ENCODE results near the gene DNAH3.
"Not testable (repeated sequence)": the region's sequence is repeated elsewhere in the genome, so short reads cannot be mapped to it uniquely, and the experiment has no call there.

Gene DNAH3

DNA sequence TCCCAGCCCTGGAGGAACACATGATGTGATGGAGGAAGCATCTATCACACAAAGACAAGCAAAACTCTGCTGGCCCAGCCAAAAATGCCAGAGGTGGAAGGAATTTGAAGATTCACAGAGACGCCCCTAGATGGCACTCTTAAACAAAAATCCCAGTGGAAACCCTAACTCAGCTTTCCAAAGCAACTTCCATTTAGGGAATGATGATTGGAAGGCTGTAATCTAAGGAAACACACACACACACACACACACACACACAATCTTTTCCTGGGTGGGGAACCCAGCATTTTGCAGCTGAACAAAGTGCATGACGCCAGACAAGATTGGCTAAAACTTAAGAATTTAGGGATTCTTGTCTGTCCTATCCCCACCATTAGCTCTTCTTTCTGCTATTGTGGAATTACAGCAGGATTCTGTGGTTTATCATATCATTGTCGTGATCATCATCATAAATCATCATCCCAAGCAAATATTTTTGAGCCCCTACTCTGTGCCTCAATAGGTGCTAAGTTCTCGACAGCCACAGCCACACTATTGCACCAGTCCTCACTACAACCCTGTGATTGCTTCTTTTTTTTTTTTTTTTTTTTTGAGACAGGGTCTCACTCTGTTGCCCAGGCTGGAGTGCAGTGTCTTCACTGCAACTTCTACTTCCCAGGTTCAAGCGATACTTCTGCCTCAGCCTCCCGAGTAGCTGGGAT, 6.3 kb upstream of the DNAH3 start:
- TF ChIP-seq SPI1 (IDR thresholded peaks at IDR 0.05; ENCODE audit: borderline replicate concordance, low read depth) = no peak
- TF ChIP-seq, protein P1, sequence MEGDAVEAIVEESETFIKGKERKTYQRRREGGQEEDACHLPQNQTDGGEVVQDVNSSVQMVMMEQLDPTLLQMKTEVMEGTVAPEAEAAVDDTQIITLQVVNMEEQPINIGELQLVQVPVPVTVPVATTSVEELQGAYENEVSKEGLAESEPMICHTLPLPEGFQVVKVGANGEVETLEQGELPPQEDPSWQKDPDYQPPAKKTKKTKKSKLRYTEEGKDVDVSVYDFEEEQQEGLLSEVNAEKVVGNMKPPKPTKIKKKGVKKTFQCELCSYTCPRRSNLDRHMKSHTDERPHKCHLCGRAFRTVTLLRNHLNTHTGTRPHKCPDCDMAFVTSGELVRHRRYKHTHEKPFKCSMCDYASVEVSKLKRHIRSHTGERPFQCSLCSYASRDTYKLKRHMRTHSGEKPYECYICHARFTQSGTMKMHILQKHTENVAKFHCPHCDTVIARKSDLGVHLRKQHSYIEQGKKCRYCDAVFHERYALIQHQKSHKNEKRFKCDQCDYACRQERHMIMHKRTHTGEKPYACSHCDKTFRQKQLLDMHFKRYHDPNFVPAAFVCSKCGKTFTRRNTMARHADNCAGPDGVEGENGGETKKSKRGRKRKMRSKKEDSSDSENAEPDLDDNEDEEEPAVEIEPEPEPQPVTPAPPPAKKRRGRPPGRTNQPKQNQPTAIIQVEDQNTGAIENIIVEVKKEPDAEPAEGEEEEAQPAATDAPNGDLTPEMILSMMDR (IDR thresholded peaks at IDR 0.05; ENCODE audit: insufficient read depth, low read length) = peak; percentile 19
- TF ChIP-seq GABPA (IDR thresholded peaks at IDR 0.05; ENCODE audit: low read depth) = no peak
- TF ChIP-seq, protein P2, sequence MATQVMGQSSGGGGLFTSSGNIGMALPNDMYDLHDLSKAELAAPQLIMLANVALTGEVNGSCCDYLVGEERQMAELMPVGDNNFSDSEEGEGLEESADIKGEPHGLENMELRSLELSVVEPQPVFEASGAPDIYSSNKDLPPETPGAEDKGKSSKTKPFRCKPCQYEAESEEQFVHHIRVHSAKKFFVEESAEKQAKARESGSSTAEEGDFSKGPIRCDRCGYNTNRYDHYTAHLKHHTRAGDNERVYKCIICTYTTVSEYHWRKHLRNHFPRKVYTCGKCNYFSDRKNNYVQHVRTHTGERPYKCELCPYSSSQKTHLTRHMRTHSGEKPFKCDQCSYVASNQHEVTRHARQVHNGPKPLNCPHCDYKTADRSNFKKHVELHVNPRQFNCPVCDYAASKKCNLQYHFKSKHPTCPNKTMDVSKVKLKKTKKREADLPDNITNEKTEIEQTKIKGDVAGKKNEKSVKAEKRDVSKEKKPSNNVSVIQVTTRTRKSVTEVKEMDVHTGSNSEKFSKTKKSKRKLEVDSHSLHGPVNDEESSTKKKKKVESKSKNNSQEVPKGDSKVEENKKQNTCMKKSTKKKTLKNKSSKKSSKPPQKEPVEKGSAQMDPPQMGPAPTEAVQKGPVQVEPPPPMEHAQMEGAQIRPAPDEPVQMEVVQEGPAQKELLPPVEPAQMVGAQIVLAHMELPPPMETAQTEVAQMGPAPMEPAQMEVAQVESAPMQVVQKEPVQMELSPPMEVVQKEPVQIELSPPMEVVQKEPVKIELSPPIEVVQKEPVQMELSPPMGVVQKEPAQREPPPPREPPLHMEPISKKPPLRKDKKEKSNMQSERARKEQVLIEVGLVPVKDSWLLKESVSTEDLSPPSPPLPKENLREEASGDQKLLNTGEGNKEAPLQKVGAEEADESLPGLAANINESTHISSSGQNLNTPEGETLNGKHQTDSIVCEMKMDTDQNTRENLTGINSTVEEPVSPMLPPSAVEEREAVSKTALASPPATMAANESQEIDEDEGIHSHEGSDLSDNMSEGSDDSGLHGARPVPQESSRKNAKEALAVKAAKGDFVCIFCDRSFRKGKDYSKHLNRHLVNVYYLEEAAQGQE (IDR thresholded peaks at IDR 0.05; ENCODE audit: insufficient replicate concordance, low read depth) = no peak
- no peak for TF ChIP-seq POLR2AphosphoS5 (IDR thresholded peaks at IDR 0.05; ENCODE audit: low read depth)
- Histone ChIP-seq H3K27me3 (ENCODE audit: insufficient read depth, poor library complexity, severe bottlenecking) (no peaks in the 10 kb centered on the region), H3K27ac (replicated peaks) (no peak overlapping the region), H3K4me3 (replicated peaks; ENCODE audit: insufficient read depth, low read length) (no peak overlapping the region)
- DNase-seq (ENCODE audit: low read depth in 1 of 2, low spot score in 1 of 2) = peak in 1 of 2 experiments; percentile 13

GRCh38 chr16:21156011-21156410, 5.4 kb upstream of the DNAH3 start:
- not testable (repeated sequence) for H3K4me3 ChIP-seq (replicated peaks; ENCODE audit: insufficient read depth, low read length); H3K27me3 ChIP-seq (ENCODE audit: insufficient read depth, poor library complexity, severe bottlenecking); H3K27ac ChIP-seq (replicated peaks); DNase-seq (ENCODE audit: low read depth in 1 of 2, low spot score in 1 of 2)

DNA sequence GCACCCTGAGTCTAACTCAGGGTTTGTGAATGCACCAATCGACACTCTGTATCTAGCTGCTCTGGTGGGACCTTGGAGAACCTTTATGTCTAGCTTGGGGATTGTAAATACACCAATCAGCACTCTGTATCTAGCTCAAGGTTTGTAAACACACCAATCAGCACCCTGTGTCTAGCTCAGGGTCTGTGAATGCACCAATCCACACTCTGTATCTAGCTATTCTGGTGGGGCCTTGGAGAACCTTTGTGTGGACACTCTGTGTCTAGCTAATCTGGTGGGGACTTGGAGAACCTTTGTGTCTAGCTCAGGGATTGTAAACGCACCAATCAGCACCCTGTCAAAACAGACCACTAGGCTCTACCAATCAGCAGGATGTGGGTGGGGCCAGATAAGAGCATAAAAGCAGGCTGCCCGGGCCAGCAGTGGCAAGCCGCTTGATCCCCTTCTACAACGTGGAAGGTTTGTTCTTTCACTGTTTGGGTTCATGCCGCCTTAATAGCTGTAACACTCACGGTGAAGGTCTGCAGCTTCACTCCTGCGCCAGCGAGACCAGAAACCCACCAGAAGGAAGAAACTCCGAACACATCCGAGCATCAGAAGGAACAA, 2.6 kb upstream of the DNAH3 start:
- DNase-seq (ENCODE audit: low read depth in 1 of 2, low spot score in 1 of 2); H3K27me3 ChIP-seq (ENCODE audit: insufficient read depth, poor library complexity, severe bottlenecking); H3K4me3 ChIP-seq (replicated peaks; ENCODE audit: insufficient read depth, low read length); H3K27ac ChIP-seq (replicated peaks): not testable (repeated sequence)

DNA sequence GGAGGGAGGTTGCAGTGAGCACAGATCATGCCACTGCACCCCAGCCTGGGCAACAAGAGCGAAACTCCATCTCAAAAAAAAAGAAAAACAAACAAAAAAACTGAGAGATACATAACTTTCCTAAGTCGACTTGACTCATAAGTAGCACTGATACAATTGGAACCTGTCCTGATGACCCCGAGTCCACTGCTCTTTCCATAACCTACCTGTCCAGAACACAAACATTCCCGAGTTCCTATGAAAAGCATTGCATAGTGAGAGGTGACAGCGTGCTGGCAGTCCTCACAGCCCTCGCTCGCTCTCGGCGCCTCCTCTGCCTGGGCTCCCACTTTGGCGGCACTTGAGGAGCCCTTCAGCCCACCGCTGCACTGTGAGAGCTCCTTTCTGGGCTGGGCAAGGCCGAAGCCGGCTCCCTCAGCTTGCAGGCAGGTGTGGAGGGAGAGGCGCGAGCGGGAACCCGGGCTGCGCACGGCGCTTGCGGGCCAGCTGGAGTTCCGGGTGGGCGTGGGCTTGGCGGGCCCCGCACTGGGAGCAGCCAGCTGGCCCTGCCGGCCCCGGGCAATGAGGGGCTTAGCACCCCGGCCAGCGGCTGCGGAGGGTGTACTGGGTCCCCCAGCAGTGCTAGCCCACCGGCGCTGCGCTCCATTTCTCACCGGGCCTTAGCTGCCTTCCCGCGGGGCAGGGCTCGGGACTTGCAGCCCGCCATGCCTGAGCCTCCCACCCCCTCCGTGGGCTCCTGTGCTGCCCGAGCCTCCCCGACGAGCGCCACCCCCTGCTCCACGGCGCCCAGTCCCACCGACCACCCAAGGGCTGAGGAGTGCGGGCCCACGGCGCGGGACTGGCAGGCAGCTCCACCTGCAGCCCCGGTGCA, 1.7 kb upstream of the DNAH3 start:
- DNase-seq (ENCODE audit: low read depth in 1 of 2, low spot score in 1 of 2); H3K4me3 ChIP-seq (replicated peaks; ENCODE audit: insufficient read depth, low read length); H3K27ac ChIP-seq (replicated peaks); H3K27me3 ChIP-seq (ENCODE audit: insufficient read depth, poor library complexity, severe bottlenecking): not testable (repeated sequence)

DNA sequence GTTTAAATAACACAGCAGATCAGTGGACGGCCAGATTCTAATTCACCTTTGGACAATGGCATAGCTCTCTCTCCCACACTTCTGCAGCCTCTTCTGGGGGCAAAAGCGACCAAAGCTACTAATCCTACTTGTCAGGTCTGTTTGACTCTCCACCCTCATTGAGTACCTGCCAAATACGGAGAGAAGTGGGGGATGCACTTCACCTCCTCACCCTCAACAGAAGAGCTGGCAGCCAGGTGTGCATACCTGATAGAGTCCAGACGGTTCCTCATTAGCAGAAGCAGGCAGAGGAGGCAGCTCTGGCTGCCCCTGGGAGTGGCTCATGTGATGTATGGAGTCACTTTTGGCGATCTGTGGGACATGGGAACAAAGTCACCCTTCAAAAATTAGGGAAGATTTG, 4.9 kb downstream of the DNAH3 start:
- TF ChIP-seq, protein P1 (IDR thresholded peaks at IDR 0.05; ENCODE audit: insufficient read depth, low read length) = no peak
- TF ChIP-seq POLR2AphosphoS5 (IDR thresholded peaks at IDR 0.05; ENCODE audit: low read depth) = no peak
- no peak for TF ChIP-seq SPI1 (IDR thresholded peaks at IDR 0.05; ENCODE audit: borderline replicate concordance, low read depth)
- TF ChIP-seq, protein P2 (IDR thresholded peaks at IDR 0.05; ENCODE audit: insufficient replicate concordance, low read depth) = no peak
- no peak for TF ChIP-seq GABPA (IDR thresholded peaks at IDR 0.05; ENCODE audit: low read depth)
- Histone ChIP-seq H3K4me3 (replicated peaks; ENCODE audit: insufficient read depth, low read length) (no peak overlapping the region), H3K27me3 (ENCODE audit: insufficient read depth, poor library complexity, severe bottlenecking) (no peaks in the 10 kb centered on the region), H3K27ac (replicated peaks) (no peak overlapping the region)
- DNase-seq (ENCODE audit: low read depth in 1 of 2, low spot score in 1 of 2) = no peak

Data from HL-60 (cell line).